ENCODE measurements around the gene CYB561D1. TPM values are rescaled to one million over a fixed set of nuclear protein-coding genes. Genes with fewer than 3 reads are reported as not detected.

CYB561D1 gene
- total and polyA plus RNA-seq, 2 donors (not counting 3 experiments of a cell fraction or from before 2014, with no cell fraction given): 7.2 to 7.3 TPM

- ChIA-PET CTCF (interaction anchor here (0.6 to 3.4 kb wide), 7 partner anchors 10 to 58 kb away, joined by 4 to 27 read pairs (median 5); partner anchors contain the start of gene CYB561D1), POLR2A (interaction anchor here (0.7 to 1.2 kb wide), 4 partner anchors 10 to 204 kb away, joined by 3 to 5 read pairs (median 3); partner anchors contain the start of gene CYB561D1)
- H3K4me3 ChIP-seq (replicated peaks in 1 of 3; ENCODE audit: insufficient read depth in 1 of 3, low read depth in 1 of 3, low read length in 3 of 3): peak overlapping the region; percentile 37 to 65 (median 50)
- no peaks in the 10 kb centered on the region for H3K36me3 ChIP-seq (ENCODE audit: control insufficient read depth in 2 of 2, extremely low read depth in 1 of 2, insufficient read depth in 2 of 2, low read length in 2 of 2)
- H4K20me1 ChIP-seq (replicated peaks; ENCODE audit: control insufficient read depth, extremely low read depth, insufficient read depth, low read length): no peaks in the 10 kb centered on the region
- BruUV-seq (replicated peaks): no TSS peak
- peak overlapping the region; percentile 91 for H3K4me2 ChIP-seq (ENCODE audit: insufficient read depth, low read length)
- no peaks in the 10 kb centered on the region for H3K9me3 ChIP-seq (replicated peaks; ENCODE audit: control insufficient read depth, insufficient read depth, low read length)
- H3K27me3 ChIP-seq (ENCODE audit: control insufficient read depth in 2 of 2, insufficient read depth in 2 of 2, low read length in 2 of 2): peaks cover 19 to 21% of the 10 kb centered on the region in 2 experiments
- TF ChIP-seq MYC (IDR thresholded peaks at IDR 0.05; ENCODE audit: low read depth, low read length) (no peak), CTCF (IDR thresholded peaks at IDR 0.05; ENCODE audit: extremely low read depth in 1 of 2, insufficient read depth in 1 of 2, low read depth in 1 of 2, low read length in 2 of 2) (peak in 1 of 2 donors; percentile 2)
- H3K27ac ChIP-seq (ENCODE audit: insufficient read depth, low read depth, low read length): no peak overlapping the region
- H3K9me1 ChIP-seq (replicated peaks; ENCODE audit: control insufficient read depth, extremely low read depth, insufficient read depth, low read length): no peaks in the 10 kb centered on the region
- intact Hi-C loops (cut with micrococcal nuclease): loop anchor here (1.0 to 10.0 kb wide), 6 partner anchors 11 to 282 kb away; partner anchors contain the start of genes AMPD2, CYB561D1, EPS8L3 and GNAT2
- H3K4me1 ChIP-seq (ENCODE audit: control insufficient read depth, extremely low read depth, insufficient read depth, low read length): peaks cover 14% of the 10 kb centered on the region
- no peak overlapping the region for H3K9ac ChIP-seq (replicated peaks; ENCODE audit: extremely low read depth, insufficient read depth, low read length)
- FAIRE-seq (no peak), DNase-seq (ENCODE audit: low read depth, low spot score) (peak; percentile 3)
- H3K79me2 ChIP-seq (ENCODE audit: control insufficient read depth, insufficient read depth, low read length): no peaks in the 10 kb centered on the region
- dilution Hi-C loops (cut with MboI; ENCODE audit: extremely low pct_ligation_motif_present, low sequenced_read_pairs): no loop called here
- H2AFZ ChIP-seq (ENCODE audit: low read depth, low read length): peak overlapping the region; percentile 99
These were observed 10.9 kb upstream of the CYB561D1 start for GRCh38 chr1:109482791-109483671.

Data from endothelial cell of umbilical vein (primary cell).